ENCODE measurements around the gene SLC35F3. TPM values are rescaled to one million over a fixed set of nuclear protein-coding genes. Genes with fewer than 3 reads are reported as not detected.

Gene SLC35F3
- polyA plus RNA-seq, 1 donor (not counting 4 experiments of a cell fraction or from before 2014, with no cell fraction given): 13.8 TPM

GRCh38 chr1:234096161-234096770 is 191.8 kb downstream of the SLC35F3 start:
- no peaks in the 10 kb centered on the region for H3K36me3 ChIP-seq (ENCODE audit: control insufficient read depth in 2 of 2, extremely low read depth in 1 of 2, insufficient read depth in 2 of 2, low read length in 2 of 2)
- no peak for FAIRE-seq

GRCh38 chr1:234102583-234102982 is 198.1 kb downstream of the SLC35F3 start:
- H3K27me3 ChIP-seq (ENCODE audit: control insufficient read depth, extremely low read depth, insufficient read depth, low read length): no peaks in the 10 kb centered on the region
- no peak overlapping the region for H3K4me2 ChIP-seq (ENCODE audit: control insufficient read depth, extremely low read depth, insufficient read depth, low read depth, low read length)
- H4K20me1 ChIP-seq (ENCODE audit: control insufficient read depth, extremely low read depth, insufficient read depth, low read length): no peaks in the 10 kb centered on the region
- no peak for FAIRE-seq
- peaks cover 10% of the 10 kb centered on the region for H3K79me2 ChIP-seq (ENCODE audit: control insufficient read depth, insufficient read depth, low read length)
- dilution Hi-C loops (cut with MboI; ENCODE audit: extremely low pct_ligation_motif_present, low sequenced_read_pairs): no loop called here
- H3K4me3 ChIP-seq (ENCODE audit: control insufficient read depth in 2 of 3, extremely low read depth in 1 of 3, insufficient read depth in 2 of 3, low read depth in 1 of 3, low read length in 3 of 3): no peak overlapping the region
- no peaks in the 10 kb centered on the region for H3K4me1 ChIP-seq (ENCODE audit: control insufficient read depth, extremely low read depth, insufficient read depth, low read length)
- no peak overlapping the region for H3K27ac ChIP-seq (ENCODE audit: control insufficient read depth, insufficient read depth, low read length)
- no peaks in the 10 kb centered on the region for H3K9me1 ChIP-seq (ENCODE audit: control insufficient read depth, extremely low read depth, insufficient read depth, low read length)
- no peak overlapping the region for H3K9ac ChIP-seq (ENCODE audit: control insufficient read depth, extremely low read depth, insufficient read depth, low read length)
- H3K9me3 ChIP-seq (ENCODE audit: control insufficient read depth, low read depth, low read length): no peaks in the 10 kb centered on the region
- no peak overlapping the region for H2AFZ ChIP-seq (ENCODE audit: control insufficient read depth, low read length)
- no peaks in the 10 kb centered on the region for H3K36me3 ChIP-seq (ENCODE audit: control insufficient read depth in 2 of 2, extremely low read depth in 1 of 2, insufficient read depth in 2 of 2, low read length in 2 of 2)
- TF ChIP-seq, protein P1, sequence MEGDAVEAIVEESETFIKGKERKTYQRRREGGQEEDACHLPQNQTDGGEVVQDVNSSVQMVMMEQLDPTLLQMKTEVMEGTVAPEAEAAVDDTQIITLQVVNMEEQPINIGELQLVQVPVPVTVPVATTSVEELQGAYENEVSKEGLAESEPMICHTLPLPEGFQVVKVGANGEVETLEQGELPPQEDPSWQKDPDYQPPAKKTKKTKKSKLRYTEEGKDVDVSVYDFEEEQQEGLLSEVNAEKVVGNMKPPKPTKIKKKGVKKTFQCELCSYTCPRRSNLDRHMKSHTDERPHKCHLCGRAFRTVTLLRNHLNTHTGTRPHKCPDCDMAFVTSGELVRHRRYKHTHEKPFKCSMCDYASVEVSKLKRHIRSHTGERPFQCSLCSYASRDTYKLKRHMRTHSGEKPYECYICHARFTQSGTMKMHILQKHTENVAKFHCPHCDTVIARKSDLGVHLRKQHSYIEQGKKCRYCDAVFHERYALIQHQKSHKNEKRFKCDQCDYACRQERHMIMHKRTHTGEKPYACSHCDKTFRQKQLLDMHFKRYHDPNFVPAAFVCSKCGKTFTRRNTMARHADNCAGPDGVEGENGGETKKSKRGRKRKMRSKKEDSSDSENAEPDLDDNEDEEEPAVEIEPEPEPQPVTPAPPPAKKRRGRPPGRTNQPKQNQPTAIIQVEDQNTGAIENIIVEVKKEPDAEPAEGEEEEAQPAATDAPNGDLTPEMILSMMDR (optimal IDR thresholded peaks at IDR 0.05 in 1 of 3, IDR thresholded peaks at IDR 0.05 in 1 of 3, conservative IDR thresholded peaks at IDR 0.05 in 1 of 3; ENCODE audit: extremely low read depth in 1 of 3, insufficient read depth in 2 of 3, low read length in 3 of 3): no peak
- no peak for TF ChIP-seq EZH2 (IDR thresholded peaks at IDR 0.05; ENCODE audit: low read length)
- no peak for DNase-seq (ENCODE audit: low read depth, low spot score)

More at GRCh38 chr1:234096161-234096770, 191.8 kb downstream of the SLC35F3 start:
- Histone ChIP-seq H3K9ac (ENCODE audit: control insufficient read depth, extremely low read depth, insufficient read depth, low read length) (no peak overlapping the region), H3K27me3 (ENCODE audit: control insufficient read depth, extremely low read depth, insufficient read depth, low read length) (no peaks in the 10 kb centered on the region), H3K9me1 (ENCODE audit: control insufficient read depth, extremely low read depth, insufficient read depth, low read length) (no peaks in the 10 kb centered on the region), H3K9me3 (ENCODE audit: control insufficient read depth, low read depth, low read length) (no peaks in the 10 kb centered on the region), H3K4me2 (ENCODE audit: control insufficient read depth, extremely low read depth, insufficient read depth, low read depth, low read length) (no peak overlapping the region), H4K20me1 (ENCODE audit: control insufficient read depth, extremely low read depth, insufficient read depth, low read length) (no peaks in the 10 kb centered on the region), H2AFZ (ENCODE audit: control insufficient read depth, low read length) (no peak overlapping the region), H3K79me2 (ENCODE audit: control insufficient read depth, insufficient read depth, low read length) (peaks cover 10% of the 10 kb centered on the region), H3K4me3 (ENCODE audit: control insufficient read depth in 2 of 3, extremely low read depth in 1 of 3, insufficient read depth in 2 of 3, low read depth in 1 of 3, low read length in 3 of 3) (no peak overlapping the region), H3K27ac (ENCODE audit: control insufficient read depth, insufficient read depth, low read length) (no peak overlapping the region), H3K4me1 (ENCODE audit: control insufficient read depth, extremely low read depth, insufficient read depth, low read length) (no peaks in the 10 kb centered on the region)
- TF ChIP-seq, protein P1 (optimal IDR thresholded peaks at IDR 0.05 in 1 of 3, IDR thresholded peaks at IDR 0.05 in 1 of 3, conservative IDR thresholded peaks at IDR 0.05 in 1 of 3; ENCODE audit: extremely low read depth in 1 of 3, insufficient read depth in 2 of 3, low read length in 3 of 3): no peak
- no peak for TF ChIP-seq EZH2 (IDR thresholded peaks at IDR 0.05; ENCODE audit: low read length)
- DNase-seq (ENCODE audit: low read depth, low spot score): no peak
- dilution Hi-C loops (cut with MboI; ENCODE audit: extremely low pct_ligation_motif_present, low sequenced_read_pairs): no loop called here
